NCI-H226 (cell line): ENCODE measurements around the gene SPEM2.
A peak's percentile ranks its signal among the peaks of the same experiment; 100 is the strongest.

Source experiments
- DNase-seq: peaks from one replicate; pipeline ENCODE4 v3.0.0-alpha.2; 2015

The SPEM2 gene

DNA sequence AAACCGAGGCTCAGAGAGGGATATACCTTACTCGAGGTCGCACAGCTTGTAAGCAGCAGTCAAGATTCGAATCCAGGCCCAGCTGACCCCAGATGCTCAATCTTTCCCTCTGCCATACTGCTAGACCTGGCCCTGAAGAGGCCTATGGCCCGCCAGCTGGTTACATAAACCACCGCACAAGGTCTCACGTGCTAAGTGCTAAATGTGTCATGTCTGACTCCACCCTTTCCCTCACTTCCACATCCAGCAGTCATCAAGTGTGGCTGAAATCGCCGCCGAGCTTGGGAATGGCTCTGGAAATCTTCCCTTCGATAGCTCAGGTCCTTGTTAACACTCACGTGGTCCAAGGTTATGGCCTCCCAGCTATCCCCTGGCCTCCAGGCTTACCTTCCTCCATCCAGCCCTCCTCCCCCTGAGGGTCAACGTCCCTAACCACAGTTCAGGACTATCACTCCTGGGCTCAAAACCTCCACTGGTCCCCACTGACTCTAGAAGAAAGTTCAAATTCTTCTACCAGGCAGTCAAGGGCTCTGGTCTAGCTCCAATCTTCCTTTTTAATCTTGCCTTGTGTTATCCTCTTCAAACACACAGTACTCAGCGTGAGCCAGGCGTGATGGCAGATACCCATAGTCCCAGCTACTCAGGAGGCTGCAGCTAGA is 50.5 kb downstream of the SPEM2 start:
- no peak for DNase-seq

DNA sequence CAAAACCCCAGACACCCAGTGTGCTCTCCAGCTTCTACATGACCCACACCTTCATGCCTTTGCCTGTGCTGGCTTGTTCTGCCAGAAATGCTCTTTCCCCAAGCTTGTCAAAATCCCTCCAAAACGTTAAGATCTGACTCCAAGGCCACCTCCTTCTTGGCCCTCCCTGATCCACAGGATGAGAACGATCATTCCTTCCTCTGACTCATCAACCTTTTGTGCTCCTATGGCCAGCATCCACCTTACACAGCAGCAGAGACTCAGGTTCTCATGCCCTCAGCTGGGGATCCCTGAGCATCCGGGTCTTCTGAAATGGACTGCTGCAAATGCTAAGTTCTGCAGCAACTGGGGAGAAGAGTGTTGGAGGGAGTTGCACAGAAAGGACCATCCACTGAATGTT is 51.1 kb downstream of the SPEM2 start:
- peak; percentile 71 for DNase-seq

DNA sequence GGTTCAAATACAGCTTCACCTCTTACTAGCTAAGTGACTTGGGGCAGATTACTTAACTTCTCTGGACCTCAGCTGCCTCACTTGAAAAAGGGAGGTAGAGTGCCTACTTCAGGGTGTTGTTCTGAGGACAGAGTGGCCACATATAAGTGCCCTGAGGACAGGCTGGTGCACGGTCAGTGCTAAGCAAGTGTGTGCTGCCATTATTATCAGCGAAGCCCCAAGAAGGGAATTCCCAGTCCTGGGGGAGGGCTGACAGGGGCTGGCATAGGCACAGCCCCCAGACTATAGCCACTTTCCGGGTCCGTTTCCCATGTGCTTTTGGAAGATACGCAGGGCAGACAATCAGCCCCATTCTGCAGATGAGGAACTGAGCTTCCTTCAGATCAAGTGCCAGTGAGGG is 51.5 kb downstream of the SPEM2 start:
- DNase-seq: no peak
